Heart left ventricle (tissue), 13 donors: ENCODE results near the gene BRD1.

Experiments
- POLR2A ChIP-seq, 2 donors: fragments of 450-650 bp; IDR thresholded peaks; one replicate each; pipeline ENCODE4 v1.6.1; 2017; ENCODE audit warnings: antibody characterized with exemption in 2 of 2, mild to moderate bottlenecking in 2 of 2, moderate library complexity in 2 of 2
- TF ChIP-seq, protein P1 (sequence below), 12 donors: fragments of 200-600 bp; sonication (generic) in 4 of 12; IDR thresholded peaks; one replicate each; pipeline versions ENCODE4 v1.5.0 to v1.8.0; 2018 to 2022; ENCODE audit warnings: antibody characterized with exemption in 12 of 12, mild to moderate bottlenecking in 5 of 12
- donor health status: ischemic (EF 13 %, LVEDD 7.1; RV severe dilation, severe dysfunction).
- donor health status: DM: no; HTN: yes; CAD: no.
- donor health status: DM: no; HTN: no; CAD: no.
- donor health status: ischemic (EF 25% LVEDD 6.9; RV normal size, moderate dysfunction).
- donor health status: ischemic (EF 25% LVEDD 5.7; RV mildly dilated, moderate dysfunction).
- donor health status: ischemic (EF 35%, LVEDD 5.7; RV mildly dilated, moderate dysfunction).
- donor health status: nonischemic (EF 11% LVEDD 7.7; RV severe dilation, severe dysfunction).
- donor health status: DM: yes; HTN: yes; CAD: no.
- donor health status: PGD.
- donor health status: ischemic (EF 29% LVEDD 5.4; RV normal size, mild dysfunction).
- donor health status: nonischemic (EF 23%, LVEDD 6.1; RV moderate dilation, normal function).

DNA sequence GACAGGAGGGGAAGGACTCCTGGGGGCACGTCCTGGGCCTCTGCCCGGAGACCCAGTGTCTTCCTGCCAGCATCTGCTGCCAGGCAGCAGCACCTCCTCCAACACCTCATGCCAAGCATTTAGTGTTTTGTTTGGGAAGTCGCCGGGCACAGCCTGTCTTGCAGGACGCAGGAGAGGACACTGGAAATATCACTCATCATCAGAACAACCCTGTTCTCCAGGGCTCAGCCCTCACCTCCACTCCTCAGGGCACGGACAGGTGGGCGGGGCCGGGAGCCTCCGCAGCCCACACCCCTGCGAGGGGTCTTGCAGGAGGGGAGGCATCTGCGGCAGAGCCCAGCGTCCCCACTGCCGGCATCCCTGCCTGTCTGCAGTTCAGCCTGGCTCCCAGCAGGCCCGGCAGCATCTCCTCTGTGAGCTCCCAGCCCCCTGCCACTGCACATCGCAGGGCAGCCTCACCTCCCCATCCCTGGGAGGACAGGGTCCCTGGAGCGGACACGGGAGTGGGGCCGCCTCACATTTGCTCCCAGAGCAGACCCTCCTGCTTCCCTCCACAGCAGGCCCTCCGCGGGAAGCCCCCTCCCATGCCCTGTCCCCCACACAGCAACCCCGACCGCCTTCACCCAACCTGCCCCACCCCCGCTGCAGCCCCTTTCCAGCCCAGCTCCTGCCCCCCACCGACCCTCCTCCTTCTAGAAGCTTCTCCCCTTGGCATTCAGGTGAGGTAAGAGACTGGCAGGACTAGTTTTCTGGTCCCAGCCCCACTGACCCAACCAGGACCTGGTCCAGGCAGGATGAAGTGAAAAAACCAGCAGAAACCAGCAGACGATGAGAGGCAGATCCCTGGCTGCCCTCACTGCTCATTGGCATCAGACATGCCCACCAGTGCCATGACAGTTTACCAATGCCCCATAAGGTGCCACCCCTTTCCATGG lies 72.7 kb downstream of the BRD1 start:
- TF ChIP-seq, protein P1, sequence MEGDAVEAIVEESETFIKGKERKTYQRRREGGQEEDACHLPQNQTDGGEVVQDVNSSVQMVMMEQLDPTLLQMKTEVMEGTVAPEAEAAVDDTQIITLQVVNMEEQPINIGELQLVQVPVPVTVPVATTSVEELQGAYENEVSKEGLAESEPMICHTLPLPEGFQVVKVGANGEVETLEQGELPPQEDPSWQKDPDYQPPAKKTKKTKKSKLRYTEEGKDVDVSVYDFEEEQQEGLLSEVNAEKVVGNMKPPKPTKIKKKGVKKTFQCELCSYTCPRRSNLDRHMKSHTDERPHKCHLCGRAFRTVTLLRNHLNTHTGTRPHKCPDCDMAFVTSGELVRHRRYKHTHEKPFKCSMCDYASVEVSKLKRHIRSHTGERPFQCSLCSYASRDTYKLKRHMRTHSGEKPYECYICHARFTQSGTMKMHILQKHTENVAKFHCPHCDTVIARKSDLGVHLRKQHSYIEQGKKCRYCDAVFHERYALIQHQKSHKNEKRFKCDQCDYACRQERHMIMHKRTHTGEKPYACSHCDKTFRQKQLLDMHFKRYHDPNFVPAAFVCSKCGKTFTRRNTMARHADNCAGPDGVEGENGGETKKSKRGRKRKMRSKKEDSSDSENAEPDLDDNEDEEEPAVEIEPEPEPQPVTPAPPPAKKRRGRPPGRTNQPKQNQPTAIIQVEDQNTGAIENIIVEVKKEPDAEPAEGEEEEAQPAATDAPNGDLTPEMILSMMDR (IDR thresholded peaks at IDR 0.05): no peak
- no peak for TF ChIP-seq POLR2A (IDR thresholded peaks at IDR 0.05)
